Endothelial cell of umbilical vein (primary cell): ENCODE data around the gene SLAMF8. TPM values are rescaled to one million over a fixed set of nuclear protein-coding genes. Genes with fewer than 3 reads are reported as not detected.

Experiments used
- BruUV-seq: library from RNA; stranded (reverse); fragments of 400-500 nt; replicated peaks from 2 replicates; lab custom pipeline; 2021; lab: Mats Ljungman, UMichigan
- CTCF ChIA-PET: fragments of 300-600, 350-600 bp; sonication (Branson Sonifier 250); formaldehyde crosslinking; loops from one replicate; lab custom pipeline; 2021; ENCODE audit warnings: antibody characterized with exemption, inconsistent platforms; lab: Charles Lee
- POLR2A ChIA-PET: fragments of 300-600, 350-600 bp; sonication (Branson Sonifier 250); formaldehyde crosslinking; loops from one replicate; lab custom pipeline; 2021; ENCODE audit warnings: antibody characterized with exemption, inconsistent platforms; lab: Charles Lee
- DNase-seq: peaks from one replicate; pipeline ENCODE4 v3.0.0-alpha.2; 2011; ENCODE audit warnings: low read depth, low spot score
- FAIRE-seq: peaks from 2 replicates; lab custom pipeline; 2011; peaks lifted over from hg19 to GRCh38; lab: Jason Lieb, UNC
- H2AFZ ChIP-seq: 2 replicates; pipeline ENCODE4 v1.6.0; 2012; ENCODE audit warnings: low read depth, low read length, control low read depth, inconsistent platforms
- H3K27ac ChIP-seq: 2 replicates; pipeline ENCODE4 v1.5.1; 2011; ENCODE audit warnings: low read depth, mild to moderate bottlenecking, control low read depth, low read length, moderate library complexity; ENCODE audit not compliant: insufficient read depth
- H3K27me3 ChIP-seq, 2 experiments: 2 replicates each; pipeline versions ENCODE4 v1.6.0 to v1.6.1; 2011; ENCODE audit warnings: low read length in 2 of 2, mixed read lengths in 1 of 2; ENCODE audit not compliant: control insufficient read depth in 2 of 2, insufficient read depth in 2 of 2
- H3K36me3 ChIP-seq, 2 experiments: 2 replicates in 1 of 2; 3 replicates in 1 of 2; pipeline ENCODE4 v1.5.1; 2011; ENCODE audit warnings: low read length in 2 of 2, mild to moderate bottlenecking in 1 of 2, moderate library complexity in 1 of 2; ENCODE audit not compliant: control insufficient read depth in 2 of 2, insufficient read depth in 2 of 2; ENCODE audit errors: extremely low read depth in 1 of 2
- H3K4me1 ChIP-seq: 3 replicates; pipeline ENCODE4 v1.5.1; 2011; ENCODE audit warnings: mild to moderate bottlenecking, low read length; ENCODE audit not compliant: control insufficient read depth, insufficient read depth; ENCODE audit errors: extremely low read depth
- H3K4me2 ChIP-seq: 2 replicates; pipeline ENCODE4 v1.6.1; 2011; ENCODE audit warnings: low read length, control low read depth, mixed read lengths; ENCODE audit not compliant: insufficient read depth
- H3K4me3 ChIP-seq, 3 experiments: fragments of 200-600 bp in 1 of 3; sonication (generic), shearing (Covaris generic) in 1 of 3; replicated peaks in 1 of 3; 2 replicates each; pipeline ENCODE4 v1.5.1; 2011 to 2016; ENCODE audit warnings: control low read depth in 3 of 3, low read length in 3 of 3, mild to moderate bottlenecking in 2 of 3, inconsistent platforms in 1 of 3, low read depth in 1 of 3, moderate library complexity in 1 of 3; ENCODE audit not compliant: insufficient read depth in 1 of 3
- H3K79me2 ChIP-seq: 2 replicates; pipeline ENCODE4 v1.6.0; 2012; ENCODE audit warnings: low read length, inconsistent platforms; ENCODE audit not compliant: control insufficient read depth, insufficient read depth
- H3K9ac ChIP-seq: replicated peaks from 2 replicates; pipeline ENCODE3; 2011; ENCODE audit warnings: low read length, control low read depth; ENCODE audit not compliant: insufficient read depth; ENCODE audit errors: extremely low read depth
- H3K9me1 ChIP-seq: replicated peaks from 3 replicates; pipeline ENCODE4 v1.6.0; 2011; ENCODE audit warnings: mild to moderate bottlenecking, low read length; ENCODE audit not compliant: control insufficient read depth, insufficient read depth; ENCODE audit errors: extremely low read depth
- H3K9me3 ChIP-seq: replicated peaks from 2 replicates; pipeline ENCODE4 v1.5.1; 2012; ENCODE audit warnings: low read length, inconsistent platforms; ENCODE audit not compliant: control insufficient read depth, insufficient read depth
- H4K20me1 ChIP-seq: replicated peaks from 2 replicates; pipeline ENCODE3; 2011; ENCODE audit warnings: mild to moderate bottlenecking, low read length; ENCODE audit not compliant: control insufficient read depth, insufficient read depth; ENCODE audit errors: extremely low read depth
- EZH2 ChIP-seq: IDR thresholded peaks from 2 replicates; pipeline ENCODE4 v1.6.1; 2012; ENCODE audit warnings: borderline replicate concordance, low read depth, mild to moderate bottlenecking, moderate library complexity, low read length, inconsistent platforms; ENCODE audit not compliant: severe bottlenecking
- FOS ChIP-seq: IDR thresholded peaks from 2 replicates; pipeline ENCODE4 v1.6.1; 2011; ENCODE audit warnings: mild to moderate bottlenecking, low read length, moderate library complexity, borderline replicate concordance; ENCODE audit not compliant: insufficient read depth
- GATA2 ChIP-seq: IDR thresholded peaks from 2 replicates; pipeline ENCODE4 v1.7.0; 2011; ENCODE audit warnings: low read depth, mild to moderate bottlenecking, moderate library complexity, mixed read lengths, low read length; ENCODE audit not compliant: insufficient read length, insufficient read depth
- JUN ChIP-seq: IDR thresholded peaks from 2 replicates; pipeline ENCODE4 v1.6.1; 2011; ENCODE audit warnings: borderline replicate concordance, low read depth; ENCODE audit not compliant: insufficient read length, insufficient read depth
- MAX ChIP-seq: IDR thresholded peaks from 2 replicates; pipeline ENCODE4 v1.6.1; 2011; ENCODE audit not compliant: insufficient read depth, insufficient read length
- MYC ChIP-seq: IDR thresholded peaks from one replicate; pipeline ENCODE4 v1.6.1; 2011; ENCODE audit warnings: mild to moderate bottlenecking, low read depth, low read length
- POLR2A ChIP-seq: IDR thresholded peaks from 2 replicates; pipeline ENCODE4 v1.6.1; 2012; ENCODE audit warnings: low read depth, mild to moderate bottlenecking, control low read depth, low read length
- POLR2AphosphoS5 ChIP-seq: IDR thresholded peaks from 2 replicates; pipeline ENCODE4 v1.6.1; 2012; ENCODE audit warnings: low read depth, mild to moderate bottlenecking, control low read depth, low read length, moderate library complexity; ENCODE audit not compliant: insufficient read depth
- dilution Hi-C: fragments of 300-500 bp; cut with MboI; formaldehyde crosslinking; loops from one replicate; pipeline ENCODE4 v1.15.0; 2019; ENCODE audit warnings: low sequenced_read_pairs; ENCODE audit not compliant: extremely low pct_ligation_motif_present
- intact Hi-C: fragments of 100-400 bp; cut with micrococcal nuclease; formaldehyde crosslinking; loops from one replicate; pipeline ENCODE4 v1.10.0; 2022
- polyA plus RNA-seq, 4 experiments: library from polyadenylated mRNA; depleted of rRNA in 3 of 4; stranded (reverse) in 3 of 4; unstranded in 1 of 4; fragments of >200 nt; gene quantifications; 2 replicates each; pipeline versions ENCODE4 v1.2.1 to v1.2.3, GENCODE V29; 2011 to 2012; ENCODE audit warnings: missing spikeins in 1 of 4
- total RNA-seq: library from RNA; stranded (reverse); gene quantifications from 2 replicates; pipeline ENCODE4 v1.2.3, GENCODE V29; 2021
- TF ChIP-seq, protein P1 (sequence below), 2 donors: IDR thresholded peaks; 1 replicate in 1 of 2; 2 replicates in 1 of 2; pipeline ENCODE4 v1.5.1; 2011; ENCODE audit warnings: low read length in 2 of 2, mild to moderate bottlenecking in 2 of 2, moderate library complexity in 2 of 2, control low read depth in 1 of 2, inconsistent platforms in 1 of 2, low read depth in 1 of 2; ENCODE audit not compliant: insufficient read depth in 1 of 2; ENCODE audit errors: extremely low read depth in 1 of 2

The SLAMF8 gene
- total and polyA plus RNA-seq, 2 donors (not counting 3 experiments of a cell fraction or from before 2014, with no cell fraction given) = not detected

DNA sequence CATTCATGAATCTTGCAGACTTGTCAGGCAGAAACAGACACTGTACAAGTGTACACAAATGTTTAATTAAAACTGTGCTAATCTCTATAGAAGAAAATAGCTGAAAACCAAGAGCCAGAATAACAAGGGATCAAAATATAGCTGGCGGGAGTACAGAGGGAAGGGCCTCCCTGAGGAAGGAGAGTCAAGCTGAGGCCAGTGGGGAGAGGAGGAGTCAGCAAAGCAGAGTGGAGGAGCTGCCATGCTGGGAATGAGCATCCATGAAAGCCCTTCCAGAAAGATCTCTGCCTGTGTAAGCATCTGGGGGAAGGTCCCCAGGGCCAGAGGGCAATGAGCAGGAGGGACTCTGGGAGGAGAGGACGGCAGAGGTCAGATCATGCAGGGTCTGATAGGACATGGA, 15.1 kb downstream of the SLAMF8 start:
- dilution Hi-C loops = no loop called here
- BruUV-seq = no TSS peak
- ChIA-PET POLR2A (no interaction called here), CTCF (interaction anchor here (0.7 to 3.7 kb wide), 9 partner anchors 8 to 644 kb away, joined by 3 to 25 read pairs (median 4); no protein-coding TSS in a partner anchor)
- no peaks in the 10 kb centered on the region for H3K9me3 ChIP-seq
- intact Hi-C loops = no loop called here
- H3K36me3 ChIP-seq = no peaks in the 10 kb centered on the region
- FAIRE-seq = no peak
- peaks cover 0 to 4% of the 10 kb centered on the region in 2 experiments for H3K27me3 ChIP-seq
- H3K4me1 ChIP-seq = no peaks in the 10 kb centered on the region
- H2AFZ ChIP-seq = no peak overlapping the region
- H3K4me3 ChIP-seq = no peak overlapping the region
- no peaks in the 10 kb centered on the region for H3K9me1 ChIP-seq
- H3K79me2 ChIP-seq = no peaks in the 10 kb centered on the region
- H3K4me2 ChIP-seq = no peak overlapping the region
- no peak for DNase-seq
- no peaks in the 10 kb centered on the region for H4K20me1 ChIP-seq
- H3K9ac ChIP-seq = no peak overlapping the region
- no peak overlapping the region for H3K27ac ChIP-seq
- TF ChIP-seq MYC = no peak
- TF ChIP-seq, protein P1, sequence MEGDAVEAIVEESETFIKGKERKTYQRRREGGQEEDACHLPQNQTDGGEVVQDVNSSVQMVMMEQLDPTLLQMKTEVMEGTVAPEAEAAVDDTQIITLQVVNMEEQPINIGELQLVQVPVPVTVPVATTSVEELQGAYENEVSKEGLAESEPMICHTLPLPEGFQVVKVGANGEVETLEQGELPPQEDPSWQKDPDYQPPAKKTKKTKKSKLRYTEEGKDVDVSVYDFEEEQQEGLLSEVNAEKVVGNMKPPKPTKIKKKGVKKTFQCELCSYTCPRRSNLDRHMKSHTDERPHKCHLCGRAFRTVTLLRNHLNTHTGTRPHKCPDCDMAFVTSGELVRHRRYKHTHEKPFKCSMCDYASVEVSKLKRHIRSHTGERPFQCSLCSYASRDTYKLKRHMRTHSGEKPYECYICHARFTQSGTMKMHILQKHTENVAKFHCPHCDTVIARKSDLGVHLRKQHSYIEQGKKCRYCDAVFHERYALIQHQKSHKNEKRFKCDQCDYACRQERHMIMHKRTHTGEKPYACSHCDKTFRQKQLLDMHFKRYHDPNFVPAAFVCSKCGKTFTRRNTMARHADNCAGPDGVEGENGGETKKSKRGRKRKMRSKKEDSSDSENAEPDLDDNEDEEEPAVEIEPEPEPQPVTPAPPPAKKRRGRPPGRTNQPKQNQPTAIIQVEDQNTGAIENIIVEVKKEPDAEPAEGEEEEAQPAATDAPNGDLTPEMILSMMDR (IDR thresholded peaks at IDR 0.05; ENCODE audit: extremely low read depth in 1 of 2, insufficient read depth in 1 of 2, low read depth in 1 of 2, low read length in 2 of 2) = no peak
- no peak for TF ChIP-seq POLR2A
- no peak for TF ChIP-seq JUN
- TF ChIP-seq MAX = no peak
- no peak for TF ChIP-seq GATA2
- no peak for TF ChIP-seq FOS
- no peak for TF ChIP-seq POLR2AphosphoS5
- TF ChIP-seq EZH2 = no peak
